ENCODE data around the gene KCNIP2. TPM values are rescaled to one million over a fixed set of nuclear protein-coding genes. Genes with fewer than 3 reads are reported as not detected.

The KCNIP2 gene
- total RNA-seq, 1 experiment from 2014 or later, result 8.5 TPM

DNA sequence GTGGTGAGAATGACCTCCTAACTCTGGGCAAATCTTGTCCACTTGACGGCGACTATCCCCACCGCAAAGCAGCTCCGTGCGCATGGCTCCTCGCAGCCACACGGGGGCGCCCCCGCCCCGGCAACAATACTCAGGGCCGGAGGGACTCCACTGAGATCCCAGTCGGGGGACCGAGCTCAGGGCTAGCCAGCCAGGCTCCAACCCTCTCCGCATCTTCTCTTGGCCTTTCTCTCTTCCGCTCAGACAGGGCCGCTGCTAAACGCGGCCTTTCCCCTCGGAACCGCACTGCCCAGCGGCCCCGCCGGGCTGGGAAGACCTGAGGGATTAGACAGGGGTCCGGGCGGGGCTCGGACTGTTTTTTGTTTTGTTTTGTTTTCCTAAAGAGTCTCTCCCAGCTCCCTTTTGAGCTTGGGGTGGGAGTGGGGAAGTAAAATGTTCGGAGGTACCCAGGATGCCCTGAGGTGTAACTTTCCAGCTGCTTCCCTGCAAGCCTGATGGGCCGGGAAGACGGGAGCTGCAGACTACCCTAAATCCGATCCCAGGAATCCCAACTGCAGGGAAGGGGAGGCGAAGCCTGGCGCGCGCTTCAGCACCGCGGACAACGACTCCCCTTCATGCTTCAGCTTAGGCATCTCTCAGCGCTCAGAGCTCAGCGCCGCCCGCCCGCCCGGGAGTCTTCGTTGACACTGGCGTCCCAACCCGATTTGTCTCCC is 2.7 kb downstream of the KCNIP2 start:
- ChIA-PET RAD21 (ENCODE audit: low non-redundant PET in 1 of 2, low total read pairs in 2 of 2, uncharacterized antibody in 2 of 2, unreplicated experiment in 2 of 2) (interaction anchor here (0.6 to 3.6 kb wide), 7 partner anchors 167 to 232 kb away, joined by 3 to 50 read pairs (median 7); partner anchors contain the start of gene HPS6 (in 1 of the 2)), POLR2A (interaction anchor here (0.9 to 3.0 kb wide), 5 partner anchors 22 to 238 kb away, joined by 3 to 21 read pairs (median 3); partner anchors contain the start of genes ARMH3 and OGA), CTCF (interaction anchor here (0.6 to 5.9 kb wide), 57 partner anchors 8 to 798 kb away, joined by 3 to 267 read pairs (median 6); partner anchors contain the start of genes ARMH3, HPS6, NOLC1 and OGA)
- DNase-seq (ENCODE audit: low read depth, low spot score) (peak; percentile 72), ATAC-seq (peak; percentile 73)
- Histone ChIP-seq H3K36me3 (ENCODE audit: control insufficient read depth in 1 of 2, insufficient read depth in 2 of 2, low read length in 2 of 2) (no peaks in the 10 kb centered on the region), H3K9me2 (ENCODE audit: insufficient read depth) (no peaks in the 10 kb centered on the region), H3K27me3 (ENCODE audit: insufficient read depth, low read length) (no peaks in the 10 kb centered on the region), H3K27ac (ENCODE audit: low read depth, low read length) (peak overlapping the region; percentile 4), H4K20me1 (ENCODE audit: insufficient read depth) (no peaks in the 10 kb centered on the region), H3K4me1 (ENCODE audit: control insufficient read depth in 1 of 2, insufficient read depth in 2 of 2, low read length in 2 of 2) (peaks cover 14 to 32% of the 10 kb centered on the region in 2 experiments), H2AFZ (ENCODE audit: low read depth, low read length, poor library complexity, severe bottlenecking) (no peak overlapping the region), H3K9me3 (ENCODE audit: control insufficient read depth in 1 of 2, insufficient read depth in 1 of 2, low read depth in 1 of 2, low read length in 2 of 2) (no peaks in the 10 kb centered on the region), H3K4me2 (ENCODE audit: low read length) (peak overlapping the region; percentile 95), H3K4me3 (replicated peaks in 1 of 2; ENCODE audit: low read depth in 1 of 2, low read length in 2 of 2) (peak overlapping the region; percentile 48 to 60), H3K79me2 (ENCODE audit: insufficient read depth, low read length) (no peaks in the 10 kb centered on the region), H3K9ac (ENCODE audit: low read length) (peak overlapping the region; percentile 69; the same call in 1 of the 2 replicates)
- no TSS peak for BruUV-seq (replicated peaks)
- intact Hi-C loops (cut with micrococcal nuclease), result loop anchor here (1.0 to 5.0 kb wide), 3 partner anchors 169 to 629 kb away; no protein-coding TSS in a partner anchor
- no peak for TF ChIP-seq SRF (IDR thresholded peaks at IDR 0.05; ENCODE audit: low read depth)
- no peak for TF ChIP-seq EZH2phosphoT487 (IDR thresholded peaks at IDR 0.05; ENCODE audit: borderline replicate concordance)
- no peak for TF ChIP-seq RAD21 (IDR thresholded peaks at IDR 0.05; ENCODE audit: low read depth)
- peak; percentile 38; the same call in 1 of the 2 replicates for TF ChIP-seq POLR2AphosphoS5 (IDR thresholded peaks at IDR 0.05; ENCODE audit: low read depth, low read length)
- TF ChIP-seq JUND (IDR thresholded peaks at IDR 0.05), result no peak
- no peak for TF ChIP-seq FOSL1 (IDR thresholded peaks at IDR 0.05; ENCODE audit: low read depth)
- TF ChIP-seq CTCF (IDR thresholded peaks at IDR 0.05 in 2 of 3, conservative IDR thresholded peaks at IDR 0.05 in 1 of 3; ENCODE audit: borderline replicate concordance in 1 of 3, insufficient read depth in 1 of 3, low read depth in 2 of 3, low read length in 2 of 3), result peak in 2 of 3 experiments; percentile 100; a peak in 4 of 6 replicates
- TF ChIP-seq, protein P1, sequence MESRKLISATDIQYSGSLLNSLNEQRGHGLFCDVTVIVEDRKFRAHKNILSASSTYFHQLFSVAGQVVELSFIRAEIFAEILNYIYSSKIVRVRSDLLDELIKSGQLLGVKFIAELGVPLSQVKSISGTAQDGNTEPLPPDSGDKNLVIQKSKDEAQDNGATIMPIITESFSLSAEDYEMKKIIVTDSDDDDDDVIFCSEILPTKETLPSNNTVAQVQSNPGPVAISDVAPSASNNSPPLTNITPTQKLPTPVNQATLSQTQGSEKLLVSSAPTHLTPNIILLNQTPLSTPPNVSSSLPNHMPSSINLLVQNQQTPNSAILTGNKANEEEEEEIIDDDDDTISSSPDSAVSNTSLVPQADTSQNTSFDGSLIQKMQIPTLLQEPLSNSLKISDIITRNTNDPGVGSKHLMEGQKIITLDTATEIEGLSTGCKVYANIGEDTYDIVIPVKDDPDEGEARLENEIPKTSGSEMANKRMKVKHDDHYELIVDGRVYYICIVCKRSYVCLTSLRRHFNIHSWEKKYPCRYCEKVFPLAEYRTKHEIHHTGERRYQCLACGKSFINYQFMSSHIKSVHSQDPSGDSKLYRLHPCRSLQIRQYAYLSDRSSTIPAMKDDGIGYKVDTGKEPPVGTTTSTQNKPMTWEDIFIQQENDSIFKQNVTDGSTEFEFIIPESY (IDR thresholded peaks at IDR 0.05; ENCODE audit: extremely low read depth, insufficient replicate concordance, low read length), result no peak
- TF ChIP-seq, protein P2, sequence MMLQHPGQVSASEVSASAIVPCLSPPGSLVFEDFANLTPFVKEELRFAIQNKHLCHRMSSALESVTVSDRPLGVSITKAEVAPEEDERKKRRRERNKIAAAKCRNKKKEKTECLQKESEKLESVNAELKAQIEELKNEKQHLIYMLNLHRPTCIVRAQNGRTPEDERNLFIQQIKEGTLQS (IDR thresholded peaks at IDR 0.05), result no peak
- TF ChIP-seq EZH2 (IDR thresholded peaks at IDR 0.05), result no peak
- TF ChIP-seq, protein P3, sequence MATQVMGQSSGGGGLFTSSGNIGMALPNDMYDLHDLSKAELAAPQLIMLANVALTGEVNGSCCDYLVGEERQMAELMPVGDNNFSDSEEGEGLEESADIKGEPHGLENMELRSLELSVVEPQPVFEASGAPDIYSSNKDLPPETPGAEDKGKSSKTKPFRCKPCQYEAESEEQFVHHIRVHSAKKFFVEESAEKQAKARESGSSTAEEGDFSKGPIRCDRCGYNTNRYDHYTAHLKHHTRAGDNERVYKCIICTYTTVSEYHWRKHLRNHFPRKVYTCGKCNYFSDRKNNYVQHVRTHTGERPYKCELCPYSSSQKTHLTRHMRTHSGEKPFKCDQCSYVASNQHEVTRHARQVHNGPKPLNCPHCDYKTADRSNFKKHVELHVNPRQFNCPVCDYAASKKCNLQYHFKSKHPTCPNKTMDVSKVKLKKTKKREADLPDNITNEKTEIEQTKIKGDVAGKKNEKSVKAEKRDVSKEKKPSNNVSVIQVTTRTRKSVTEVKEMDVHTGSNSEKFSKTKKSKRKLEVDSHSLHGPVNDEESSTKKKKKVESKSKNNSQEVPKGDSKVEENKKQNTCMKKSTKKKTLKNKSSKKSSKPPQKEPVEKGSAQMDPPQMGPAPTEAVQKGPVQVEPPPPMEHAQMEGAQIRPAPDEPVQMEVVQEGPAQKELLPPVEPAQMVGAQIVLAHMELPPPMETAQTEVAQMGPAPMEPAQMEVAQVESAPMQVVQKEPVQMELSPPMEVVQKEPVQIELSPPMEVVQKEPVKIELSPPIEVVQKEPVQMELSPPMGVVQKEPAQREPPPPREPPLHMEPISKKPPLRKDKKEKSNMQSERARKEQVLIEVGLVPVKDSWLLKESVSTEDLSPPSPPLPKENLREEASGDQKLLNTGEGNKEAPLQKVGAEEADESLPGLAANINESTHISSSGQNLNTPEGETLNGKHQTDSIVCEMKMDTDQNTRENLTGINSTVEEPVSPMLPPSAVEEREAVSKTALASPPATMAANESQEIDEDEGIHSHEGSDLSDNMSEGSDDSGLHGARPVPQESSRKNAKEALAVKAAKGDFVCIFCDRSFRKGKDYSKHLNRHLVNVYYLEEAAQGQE (IDR thresholded peaks at IDR 0.05; ENCODE audit: low read depth), result no peak
- peak; percentile 70 for TF ChIP-seq YY1 (IDR thresholded peaks at IDR 0.05; ENCODE audit: extremely low read depth, insufficient replicate concordance, low read depth, low read length)

Measured in HCT116 (cell line).